NCI-H1092 treated with DMSO at 0.1 percent for 48 hours (cell line): ENCODE results near the gene CRTC3.
"Not testable (repeated sequence)": the region's sequence is repeated elsewhere in the genome, so short reads cannot be mapped to it uniquely, and the experiment has no call there.

Experiments
- DNase-seq: peaks from one replicate; lab custom pipeline; 2025; lab: John Stamatoyannopoulos, UW

Gene CRTC3

DNA sequence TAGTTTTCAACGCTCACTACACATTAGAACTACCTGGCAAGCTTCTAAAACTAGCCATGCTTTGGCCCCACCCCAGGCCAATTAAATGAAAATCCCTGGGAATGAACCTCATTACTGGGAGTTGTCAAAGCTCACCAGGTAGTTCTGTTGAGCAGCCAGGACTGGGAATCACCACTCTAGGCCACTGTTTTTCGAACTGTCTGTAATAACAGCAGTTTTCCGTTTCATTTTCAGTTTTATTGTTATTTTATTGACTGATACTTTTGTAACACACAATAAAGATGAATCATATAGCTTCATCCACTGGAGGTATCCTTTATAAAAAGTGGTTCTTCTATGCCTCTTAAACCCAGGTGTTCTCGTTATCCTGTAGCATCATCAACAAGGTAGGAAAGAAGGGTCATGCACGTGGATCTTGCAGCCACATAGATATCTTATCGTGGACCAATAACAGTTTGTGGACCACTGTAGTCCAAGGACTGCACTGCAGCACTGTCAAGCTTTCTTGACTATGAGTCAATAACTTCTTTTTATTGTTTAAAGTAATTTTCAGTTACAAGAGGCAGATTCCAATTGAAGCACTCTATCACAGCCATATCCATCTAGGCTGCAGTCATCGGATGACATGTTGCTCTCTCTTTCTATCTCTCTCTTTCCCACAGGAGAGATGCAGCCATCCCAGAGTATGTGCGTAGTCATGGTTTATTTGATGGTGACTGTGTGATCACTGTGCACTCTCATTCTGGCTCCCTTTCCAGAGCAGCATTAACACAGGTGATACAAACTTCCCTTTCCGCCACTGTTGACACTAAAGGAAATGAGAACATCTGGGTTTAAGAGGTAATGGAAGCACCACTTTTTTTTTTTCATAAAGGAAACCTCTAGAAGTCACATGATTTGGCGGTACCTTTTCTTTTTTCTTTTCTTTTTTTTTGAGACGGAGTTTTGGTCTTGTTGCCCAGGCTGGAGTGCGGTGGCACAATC is 148.4 kb downstream of the CRTC3 start:
- no peak for DNase-seq

GRCh38 chr15:90679959-90680358 is 150.2 kb downstream of the CRTC3 start:
- no peak for DNase-seq

- no peak for DNase-seq
These were observed 150.7 kb downstream of the CRTC3 start for GRCh38 chr15:90680371-90680935.

DNA sequence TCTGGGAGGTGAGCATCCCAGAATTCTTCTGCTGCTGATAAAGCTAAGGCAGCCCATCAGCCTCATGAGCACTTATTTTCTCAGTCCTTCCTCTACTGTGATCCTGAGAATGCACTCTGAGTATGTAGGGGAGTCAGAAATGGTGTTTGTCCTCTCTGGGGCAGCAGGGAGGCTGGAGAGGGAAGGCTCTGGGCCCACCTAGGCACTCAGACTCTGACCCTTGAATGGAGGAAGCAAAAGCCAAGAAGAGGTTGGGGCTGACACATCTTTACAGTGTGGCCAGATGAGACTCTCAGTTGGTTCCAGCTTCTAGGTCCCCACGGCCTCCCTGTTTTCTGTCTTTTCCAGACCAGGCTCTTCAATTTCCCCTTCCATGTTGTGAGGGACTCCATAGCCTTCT is 151.3 kb downstream of the CRTC3 start:
- DNase-seq = no peak

DNA sequence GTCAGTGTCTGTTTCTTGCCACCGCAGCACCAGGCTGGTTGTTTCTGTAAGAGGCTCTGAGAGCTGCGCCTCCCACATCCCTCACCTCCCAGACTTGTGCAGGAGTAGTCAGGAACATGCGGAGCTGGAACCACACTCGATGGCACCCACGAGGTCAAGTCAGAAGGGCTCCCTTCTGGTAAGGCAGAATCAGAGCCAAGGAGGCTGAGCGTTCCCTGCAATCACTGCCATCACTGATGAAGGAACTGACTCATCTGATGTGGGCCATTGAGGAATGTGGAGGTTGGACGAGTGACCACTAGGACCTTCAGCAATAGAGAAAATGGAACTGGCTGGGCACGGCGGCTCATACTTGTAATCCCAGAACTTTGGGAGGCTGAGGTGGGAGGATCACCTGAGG is 151.8 kb downstream of the CRTC3 start:
- no peak for DNase-seq

GRCh38 chr15:90683371-90683770 is 153.6 kb downstream of the CRTC3 start:
- DNase-seq = no peak

DNA sequence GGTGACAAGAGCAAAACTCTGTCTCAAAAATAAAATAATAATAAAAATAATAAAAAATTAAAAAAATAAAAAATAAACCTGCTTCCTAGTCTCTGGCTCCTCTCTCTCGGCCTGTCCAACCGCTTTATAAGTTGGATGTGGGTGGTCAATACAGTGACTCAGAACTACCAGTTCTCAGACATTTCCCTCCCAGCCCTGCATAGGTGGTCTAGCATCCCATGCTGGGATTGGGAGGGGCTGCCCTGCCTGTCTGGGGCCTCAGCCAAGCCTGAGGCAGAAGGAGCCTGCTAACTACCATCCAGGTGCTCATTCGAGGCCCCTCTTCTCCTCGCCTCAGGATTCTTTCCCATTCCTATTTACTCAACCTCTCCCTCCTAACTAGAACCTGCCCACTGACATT is 154.2 kb downstream of the CRTC3 start:
- DNase-seq = no peak

- no peak for DNase-seq
These were observed 154.6 kb downstream of the CRTC3 start for GRCh38 chr15:90684281-90684680.

DNA sequence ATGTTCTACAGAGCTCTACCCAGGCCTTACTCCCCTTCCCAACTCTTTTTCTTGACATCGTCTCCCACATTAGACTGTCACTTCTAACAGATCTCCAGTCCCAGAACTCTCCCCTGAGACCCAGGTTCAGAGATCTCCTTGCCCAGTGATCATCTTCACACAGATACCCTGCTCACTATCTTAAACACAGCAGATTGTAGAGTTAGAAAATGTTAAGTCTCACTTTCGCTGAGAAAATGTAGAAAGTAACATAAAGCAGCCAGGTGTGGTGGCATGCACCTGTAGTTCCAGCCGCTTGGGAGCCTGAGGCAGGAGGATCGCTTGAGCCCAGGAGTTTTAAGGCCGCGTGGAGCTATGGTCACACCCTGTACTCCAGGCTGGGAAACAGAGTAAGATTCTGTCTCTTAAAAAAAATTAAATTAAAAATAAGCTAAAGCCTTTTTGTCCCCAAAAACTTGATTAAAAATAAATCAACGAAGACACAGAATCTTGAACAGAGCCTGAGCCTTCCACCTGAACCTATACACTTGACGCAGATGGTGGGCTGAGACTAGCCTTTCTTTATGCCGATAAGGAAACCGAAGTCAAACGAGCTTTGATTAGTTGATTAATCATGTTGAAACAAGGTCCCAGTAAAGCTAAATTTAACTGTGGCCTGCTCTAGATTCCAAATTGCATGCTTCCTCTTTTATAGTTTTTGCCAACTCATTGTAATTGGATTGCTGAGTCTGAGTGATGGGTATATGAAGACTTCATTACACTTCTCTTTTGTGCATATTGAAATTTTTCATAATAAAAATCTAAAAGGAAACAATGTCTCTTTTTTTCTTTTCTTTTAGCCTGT is 156.1 kb downstream of the CRTC3 start:
- no peak for DNase-seq

DNA sequence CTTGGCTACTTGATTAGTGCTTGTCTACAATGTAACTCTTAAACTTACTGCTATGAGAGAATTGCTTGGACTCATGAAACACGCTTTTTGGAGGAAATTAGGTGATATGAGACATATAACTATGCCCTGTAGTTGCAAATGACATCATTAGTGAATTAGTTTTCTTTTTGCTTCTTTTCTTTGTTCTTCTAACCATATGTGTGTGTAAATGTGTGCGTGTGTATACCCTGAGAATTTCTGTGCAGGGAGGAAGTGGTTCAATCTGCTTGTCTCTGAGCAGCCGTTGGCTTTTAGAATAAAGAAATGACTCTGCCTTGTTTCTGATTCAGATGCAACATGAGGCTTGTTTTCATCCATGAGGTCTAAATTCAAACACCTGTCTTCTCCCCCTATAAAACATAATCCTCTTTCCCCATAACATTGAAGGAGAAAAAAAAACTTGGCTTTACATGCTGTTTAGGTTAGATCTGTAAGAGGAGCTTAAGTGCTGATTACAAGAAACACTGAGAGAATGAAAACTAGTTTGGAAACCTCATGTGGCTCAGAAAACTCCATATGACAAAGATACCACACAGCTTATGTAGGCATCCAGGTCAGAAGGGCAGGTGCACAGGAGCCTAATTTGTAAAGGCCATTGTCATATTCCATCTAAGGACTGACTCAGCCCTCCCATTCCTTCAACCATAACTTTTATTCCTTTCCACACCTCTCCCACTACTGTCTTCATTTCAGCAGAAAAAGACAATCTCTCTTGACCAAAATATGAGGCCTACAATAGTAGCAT is 156.9 kb downstream of the CRTC3 start:
- DNase-seq = no peak

GRCh38 chr15:90689326-90689961 is 159.7 kb downstream of the CRTC3 start:
- DNase-seq = not testable (repeated sequence)

DNA sequence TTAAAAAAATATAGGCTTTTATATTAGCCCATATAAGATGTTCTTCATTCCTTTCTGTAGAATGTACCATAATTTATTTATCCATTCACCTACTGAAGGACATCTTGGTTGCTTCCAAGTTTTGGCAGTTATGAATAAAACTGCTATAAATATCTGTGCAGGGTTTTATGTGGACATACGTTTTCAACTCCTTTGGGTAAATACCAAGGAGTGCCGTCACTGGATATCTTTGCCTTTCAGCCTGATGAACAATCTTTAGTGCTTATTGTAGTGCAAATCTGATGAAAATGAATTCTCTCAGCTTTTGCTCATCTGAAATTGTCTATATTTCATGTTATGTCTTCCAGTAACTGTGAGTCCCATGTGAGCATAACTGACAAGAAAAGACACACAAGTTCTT is 160.9 kb downstream of the CRTC3 start:
- DNase-seq = no peak

DNA sequence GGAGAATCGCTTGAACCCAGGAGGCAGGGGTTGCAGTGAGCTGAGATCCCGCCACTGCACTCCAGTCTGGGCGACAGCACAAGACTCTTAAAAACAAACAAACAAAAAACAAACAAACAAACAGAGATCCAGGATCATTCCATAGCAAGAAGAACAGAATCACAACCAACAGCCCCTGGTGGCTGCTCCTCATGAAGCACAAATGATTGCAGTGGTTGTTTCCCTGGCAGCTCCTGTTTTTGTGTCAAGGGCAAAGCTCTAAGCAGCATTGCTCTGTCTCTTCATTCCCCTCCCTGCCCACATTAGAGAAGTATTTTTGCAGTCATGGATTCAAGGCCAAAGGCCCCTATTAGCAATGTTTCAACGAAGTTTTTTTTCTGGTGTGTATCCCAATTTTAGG is 161.6 kb downstream of the CRTC3 start:
- DNase-seq = no peak

GRCh38 chr15:90691982-90692773 is 162.5 kb downstream of the CRTC3 start:
- DNase-seq = no peak
